ENCODE results near the gene CARD19.

Gene CARD19

DNA sequence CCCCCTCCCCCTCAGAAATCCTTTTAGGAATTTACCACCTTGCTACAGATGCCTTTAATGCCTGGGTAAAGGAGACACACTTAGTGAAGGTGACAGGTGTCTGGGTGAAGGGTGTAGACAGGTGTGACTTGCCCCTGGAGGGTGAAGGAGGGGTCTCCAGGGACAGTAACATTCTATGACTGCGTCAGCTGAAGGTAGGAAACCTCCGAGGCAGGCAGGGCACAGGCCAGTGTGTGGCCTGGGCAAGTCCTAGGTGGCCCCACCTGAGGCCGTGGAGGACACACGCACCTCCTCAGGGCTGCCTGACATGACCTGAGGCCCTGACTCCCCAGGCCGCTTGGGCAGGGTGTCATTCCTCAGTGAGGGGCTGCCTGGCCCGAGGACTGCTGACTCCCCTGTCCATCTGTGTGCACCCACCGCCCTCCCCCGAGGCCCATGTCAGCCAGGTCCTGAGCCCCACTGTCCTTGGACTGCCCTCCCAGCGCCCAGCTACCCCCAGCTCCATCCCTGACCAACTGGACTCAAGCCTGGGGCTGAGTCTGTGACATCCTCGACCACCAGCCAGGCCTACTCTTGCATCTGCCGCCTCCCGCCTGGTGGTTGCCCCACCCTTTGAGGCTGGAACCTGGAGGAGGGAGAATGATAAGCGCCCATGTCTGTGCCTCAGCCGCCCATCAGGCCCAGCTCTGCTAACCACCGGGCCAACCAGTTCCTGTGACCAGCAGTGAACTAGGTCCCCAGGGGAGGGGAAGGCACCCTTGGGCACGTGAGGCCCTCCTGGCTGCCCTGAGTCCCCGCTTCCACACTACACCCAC lies 18.4 kb downstream of the CARD19 start:
- H3K27ac ChIP-seq (ENCODE audit: low read length), result no peak overlapping the region
- no peak overlapping the region for H3K9ac ChIP-seq (ENCODE audit: low read length)
- H3F3A ChIP-seq (ENCODE audit: insufficient read depth, low read length), result no peaks in the 10 kb centered on the region
- peaks cover 6% of the 10 kb centered on the region; the same call in 1 of the 2 replicates for H3K4me1 ChIP-seq (ENCODE audit: low read length)
- no peak overlapping the region for H2AFZ ChIP-seq (ENCODE audit: low read length)
- H3K4me3 ChIP-seq (ENCODE audit: low read length), result no peak overlapping the region
- H3K9me2 ChIP-seq (replicated peaks; ENCODE audit: insufficient read depth, low read length), result no peaks in the 10 kb centered on the region
- H4K20me1 ChIP-seq (ENCODE audit: insufficient read depth, low read length), result no peaks in the 10 kb centered on the region
- no peaks in the 10 kb centered on the region for H3K79me2 ChIP-seq (ENCODE audit: low read length)
- H3K9me3 ChIP-seq (replicated peaks; ENCODE audit: insufficient read depth, low read length), result no peaks in the 10 kb centered on the region
- H3K27me3 ChIP-seq (replicated peaks; ENCODE audit: insufficient read depth, low read length), result no peaks in the 10 kb centered on the region
- H3K4me2 ChIP-seq (ENCODE audit: low read depth, low read length), result no peak overlapping the region
- H3K36me3 ChIP-seq (replicated peaks; ENCODE audit: insufficient read depth, low read length), result no peaks in the 10 kb centered on the region
- TF ChIP-seq EZH2 (optimal IDR thresholded peaks at IDR 0.05; ENCODE audit: low read depth, low read length) (no peak), EZH2phosphoT487 (IDR thresholded peaks at IDR 0.05; ENCODE audit: low read length) (no peak), CTCF (IDR thresholded peaks at IDR 0.05; ENCODE audit: low read length) (no peak)
- DNase-seq, result no peak

DNA sequence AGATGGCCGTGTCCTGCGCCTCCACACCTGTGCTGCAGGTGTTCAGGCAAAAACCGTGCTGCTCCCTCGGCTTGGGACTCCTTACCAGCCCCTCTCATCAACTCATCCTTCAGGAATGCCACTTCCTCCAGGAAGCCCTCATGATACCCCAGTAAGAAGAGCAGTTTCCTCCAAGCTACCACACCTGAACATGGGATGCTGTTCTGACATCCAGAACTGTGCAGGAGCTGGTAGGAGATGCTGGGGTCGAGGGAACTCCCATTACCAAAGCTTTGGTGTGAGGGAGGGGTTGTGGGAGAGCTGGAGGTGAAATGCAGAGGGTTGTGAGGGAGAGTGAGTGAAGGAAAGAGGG lies 18.9 kb downstream of the CARD19 start:
- H3K9me3 ChIP-seq (replicated peaks; ENCODE audit: insufficient read depth, low read length), result no peaks in the 10 kb centered on the region
- no peaks in the 10 kb centered on the region for H3F3A ChIP-seq (ENCODE audit: insufficient read depth, low read length)
- H4K20me1 ChIP-seq (ENCODE audit: insufficient read depth, low read length), result no peaks in the 10 kb centered on the region
- no peak for DNase-seq
- TF ChIP-seq EZH2phosphoT487 (IDR thresholded peaks at IDR 0.05; ENCODE audit: low read length) (no peak), EZH2 (optimal IDR thresholded peaks at IDR 0.05; ENCODE audit: low read depth, low read length) (no peak), CTCF (IDR thresholded peaks at IDR 0.05; ENCODE audit: low read length) (no peak)
- no peak overlapping the region for H3K27ac ChIP-seq (ENCODE audit: low read length)
- H3K36me3 ChIP-seq (replicated peaks; ENCODE audit: insufficient read depth, low read length), result no peaks in the 10 kb centered on the region
- no peak overlapping the region for H3K4me2 ChIP-seq (ENCODE audit: low read depth, low read length)
- no peaks in the 10 kb centered on the region for H3K79me2 ChIP-seq (ENCODE audit: low read length)
- no peaks in the 10 kb centered on the region for H3K27me3 ChIP-seq (replicated peaks; ENCODE audit: insufficient read depth, low read length)
- H2AFZ ChIP-seq (ENCODE audit: low read length), result no peak overlapping the region
- H3K9me2 ChIP-seq (replicated peaks; ENCODE audit: insufficient read depth, low read length), result no peaks in the 10 kb centered on the region
- no peak overlapping the region for H3K4me3 ChIP-seq (ENCODE audit: low read length)
- H3K9ac ChIP-seq (ENCODE audit: low read length), result no peak overlapping the region
- peaks cover 6% of the 10 kb centered on the region; the same call in 1 of the 2 replicates for H3K4me1 ChIP-seq (ENCODE audit: low read length)

DNA sequence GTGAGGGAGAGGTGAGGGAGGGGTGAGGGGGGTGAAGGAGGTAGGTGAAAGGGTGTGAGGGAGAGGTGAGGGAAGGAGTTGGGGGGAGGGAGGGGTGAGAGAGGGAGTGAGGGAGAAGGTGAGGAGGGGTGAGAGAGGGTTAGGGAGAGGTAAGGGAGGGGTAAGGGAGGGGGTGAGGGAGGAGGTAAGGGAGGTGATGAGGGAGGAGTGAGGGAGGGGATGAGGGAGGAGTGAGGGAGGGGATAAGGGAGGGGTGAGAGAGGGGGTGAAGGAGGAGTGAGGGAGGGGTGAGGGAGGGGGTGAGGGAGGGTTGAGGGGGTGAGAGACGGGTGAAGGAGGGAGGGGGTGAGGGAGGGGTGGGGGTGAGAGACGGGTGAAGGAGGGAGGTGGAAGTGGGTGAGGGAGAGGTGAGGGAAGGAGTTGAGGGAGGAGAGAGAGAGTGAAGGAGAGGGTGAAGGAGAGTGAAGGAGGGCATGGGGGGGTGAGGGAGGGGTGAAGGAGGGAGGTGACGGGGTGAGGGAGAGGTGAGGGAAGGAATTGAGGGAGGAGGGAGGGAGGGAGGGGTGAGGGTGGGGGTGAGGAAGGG lies 19.6 kb downstream of the CARD19 start:
- Histone ChIP-seq H3K4me1 (ENCODE audit: low read length) (peaks cover 6% of the 10 kb centered on the region; the same call in 1 of the 2 replicates), H3K4me3 (ENCODE audit: low read length) (no peak overlapping the region), H3K27ac (ENCODE audit: low read length) (no peak overlapping the region), H3K4me2 (ENCODE audit: low read depth, low read length) (no peak overlapping the region), H3K36me3 (replicated peaks; ENCODE audit: insufficient read depth, low read length) (no peaks in the 10 kb centered on the region), H2AFZ (ENCODE audit: low read length) (no peak overlapping the region), H3K9me2 (replicated peaks; ENCODE audit: insufficient read depth, low read length) (no peaks in the 10 kb centered on the region), H3F3A (ENCODE audit: insufficient read depth, low read length) (no peaks in the 10 kb centered on the region), H3K9me3 (replicated peaks; ENCODE audit: insufficient read depth, low read length) (no peaks in the 10 kb centered on the region), H3K79me2 (ENCODE audit: low read length) (no peaks in the 10 kb centered on the region), H3K9ac (ENCODE audit: low read length) (no peak overlapping the region), H3K27me3 (replicated peaks; ENCODE audit: insufficient read depth, low read length) (no peaks in the 10 kb centered on the region), H4K20me1 (ENCODE audit: insufficient read depth, low read length) (no peaks in the 10 kb centered on the region)
- TF ChIP-seq EZH2phosphoT487 (IDR thresholded peaks at IDR 0.05; ENCODE audit: low read length), result no peak
- TF ChIP-seq EZH2 (optimal IDR thresholded peaks at IDR 0.05; ENCODE audit: low read depth, low read length), result no peak
- TF ChIP-seq CTCF (IDR thresholded peaks at IDR 0.05; ENCODE audit: low read length), result no peak
- no peak for DNase-seq

Measured in MM.1S (cell line).